Osteoblast (primary cell): Measurements from ENCODE around the gene ATP11A. TPM values are rescaled to one million over a fixed set of nuclear protein-coding genes. Genes with fewer than 3 reads are reported as not detected.
"Not testable (repeated sequence)": the region's sequence is repeated elsewhere in the genome, so short reads cannot be mapped to it uniquely, and the experiment has no call there.

Source experiments
- DNase-seq: peaks from one replicate; pipeline ENCODE4 v3.0.0; 2011; ENCODE audit warnings: low spot score, mixed read lengths; ENCODE audit not compliant: insufficient read length; ENCODE audit errors: missing footprints
- H2AFZ ChIP-seq: 2 replicates; pipeline ENCODE4 v1.6.0; 2011; ENCODE audit warnings: mild to moderate bottlenecking, low read length
- H3K27ac ChIP-seq: 2 replicates; pipeline ENCODE4 v1.5.1; 2011; ENCODE audit warnings: mild to moderate bottlenecking, low read depth, low read length, moderate library complexity
- H3K27me3 ChIP-seq: 2 replicates; pipeline ENCODE4 v1.6.0; 2012; ENCODE audit warnings: mild to moderate bottlenecking, control low read depth, inconsistent platforms, low read length, moderate library complexity; ENCODE audit not compliant: insufficient read depth
- H3K36me3 ChIP-seq: 2 replicates; pipeline ENCODE4 v1.5.1; 2011; ENCODE audit warnings: mild to moderate bottlenecking, low read length, control low read depth, moderate library complexity; ENCODE audit not compliant: insufficient read depth
- H3K4me1 ChIP-seq: 2 replicates; pipeline ENCODE4 v1.5.1; 2011; ENCODE audit warnings: mild to moderate bottlenecking, low read length, control low read depth, moderate library complexity; ENCODE audit not compliant: insufficient read depth
- H3K4me2 ChIP-seq: 2 replicates; pipeline ENCODE4 v1.6.0; 2011; ENCODE audit warnings: mild to moderate bottlenecking, low read length; ENCODE audit not compliant: insufficient read depth
- H3K4me3 ChIP-seq: fragments of 200-600 bp; sonication (generic); 3 replicates; pipeline ENCODE4 v1.5.1; 2012; ENCODE audit warnings: mild to moderate bottlenecking, low read length, inconsistent platforms; ENCODE audit not compliant: insufficient read depth
- H3K79me2 ChIP-seq: 2 replicates; pipeline ENCODE4 v1.6.0; 2012; ENCODE audit warnings: mild to moderate bottlenecking, low read length, control low read depth, inconsistent platforms; ENCODE audit not compliant: insufficient read depth
- H3K9me3 ChIP-seq: 2 replicates; pipeline ENCODE4 v1.5.1; 2011; ENCODE audit warnings: low read depth, low read length, control low read depth
- H4K20me1 ChIP-seq: 2 replicates; pipeline ENCODE4 v1.6.0; 2012; ENCODE audit warnings: mild to moderate bottlenecking, low read length, control low read depth; ENCODE audit not compliant: insufficient read depth
- CTCF ChIP-seq: IDR thresholded peaks from 2 replicates; pipeline ENCODE4 v1.5.1; 2011; ENCODE audit warnings: mild to moderate bottlenecking, low read depth, low read length, moderate library complexity; ENCODE audit errors: extremely low read depth
- total RNA-seq: library from RNA; depleted of rRNA; stranded (reverse); fragments of >200 nt; gene quantifications from 2 replicates; pipeline ENCODE4 v1.2.3, GENCODE V29; 2012

The ATP11A gene
- total RNA-seq, 1 donor, result 7.6 TPM

DNA sequence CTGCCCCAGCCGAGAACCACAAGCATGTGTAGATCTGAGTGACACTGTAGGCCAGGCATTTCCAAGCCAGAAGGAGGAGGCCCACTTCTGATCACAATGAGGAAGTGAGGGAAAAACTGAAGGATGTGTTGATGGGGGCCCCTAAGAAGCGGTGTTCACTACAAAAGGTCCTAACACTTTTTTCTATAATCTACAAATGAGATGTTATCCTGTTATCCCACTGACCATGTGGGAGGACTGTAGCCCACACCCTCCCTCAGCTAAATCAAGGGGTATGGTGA lies 180.2 kb downstream of the ATP11A start:
- no peaks in the 10 kb centered on the region for H3K4me1 ChIP-seq
- no peak overlapping the region for H3K4me3 ChIP-seq
- no peaks in the 10 kb centered on the region for H4K20me1 ChIP-seq
- H3K27ac ChIP-seq, result no peak overlapping the region
- DNase-seq, result peak; percentile 30
- H3K4me2 ChIP-seq, result no peak overlapping the region
- H3K79me2 ChIP-seq, result no peaks in the 10 kb centered on the region
- H3K9me3 ChIP-seq, result no peaks in the 10 kb centered on the region
- TF ChIP-seq CTCF, result no peak
- H2AFZ ChIP-seq, result no peak overlapping the region
- no peaks in the 10 kb centered on the region for H3K36me3 ChIP-seq
- H3K27me3 ChIP-seq, result no peaks in the 10 kb centered on the region

DNA sequence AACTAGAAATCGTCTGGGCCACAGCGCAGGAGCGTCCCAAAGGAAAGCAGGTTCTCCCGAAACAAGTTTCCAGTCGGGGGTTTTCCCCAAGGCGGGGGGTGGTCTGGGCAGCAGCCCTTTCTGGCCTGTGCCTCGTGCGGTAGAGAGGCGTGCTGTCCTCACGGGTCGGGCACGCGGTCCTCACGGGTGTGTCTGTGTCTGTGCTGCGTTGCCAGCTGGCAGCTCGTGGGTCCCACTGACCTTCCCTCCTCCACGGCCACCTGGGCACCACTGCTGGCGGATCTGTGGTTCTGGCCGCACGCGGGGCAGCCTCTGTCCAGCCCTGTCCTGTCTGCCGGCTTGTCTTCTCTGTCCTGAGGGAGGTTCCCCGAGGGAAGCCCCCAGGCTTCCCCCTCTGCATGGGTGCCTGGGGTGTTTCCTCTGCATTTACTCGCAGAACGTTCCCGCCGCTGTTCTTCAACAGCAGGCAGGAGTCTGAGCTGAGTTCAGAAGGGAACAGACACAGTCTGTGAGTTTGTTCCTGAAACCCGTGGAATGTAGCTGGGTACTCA lies 181.0 kb downstream of the ATP11A start:
- Histone ChIP-seq H3K4me1 (no peaks in the 10 kb centered on the region), H3K79me2 (no peaks in the 10 kb centered on the region), H3K9me3 (no peaks in the 10 kb centered on the region), H3K4me2 (no peak overlapping the region), H2AFZ (no peak overlapping the region), H3K27me3 (no peaks in the 10 kb centered on the region), H3K4me3 (no peak overlapping the region), H3K36me3 (no peaks in the 10 kb centered on the region), H3K27ac (no peak overlapping the region), H4K20me1 (no peaks in the 10 kb centered on the region)
- TF ChIP-seq CTCF, result no peak
- no peak for DNase-seq

GRCh38 chr13:112871742-112872141 lies 181.9 kb downstream of the ATP11A start:
- Histone ChIP-seq H3K27ac (no peak overlapping the region), H4K20me1 (no peaks in the 10 kb centered on the region), H3K9me3 (no peaks in the 10 kb centered on the region), H3K27me3 (no peaks in the 10 kb centered on the region), H3K4me1 (no peaks in the 10 kb centered on the region), H3K36me3 (no peaks in the 10 kb centered on the region), H3K79me2 (no peaks in the 10 kb centered on the region), H3K4me3 (no peak overlapping the region), H3K4me2 (no peak overlapping the region), H2AFZ (no peak overlapping the region)
- no peak for TF ChIP-seq CTCF
- DNase-seq, result peak; percentile 80

DNA sequence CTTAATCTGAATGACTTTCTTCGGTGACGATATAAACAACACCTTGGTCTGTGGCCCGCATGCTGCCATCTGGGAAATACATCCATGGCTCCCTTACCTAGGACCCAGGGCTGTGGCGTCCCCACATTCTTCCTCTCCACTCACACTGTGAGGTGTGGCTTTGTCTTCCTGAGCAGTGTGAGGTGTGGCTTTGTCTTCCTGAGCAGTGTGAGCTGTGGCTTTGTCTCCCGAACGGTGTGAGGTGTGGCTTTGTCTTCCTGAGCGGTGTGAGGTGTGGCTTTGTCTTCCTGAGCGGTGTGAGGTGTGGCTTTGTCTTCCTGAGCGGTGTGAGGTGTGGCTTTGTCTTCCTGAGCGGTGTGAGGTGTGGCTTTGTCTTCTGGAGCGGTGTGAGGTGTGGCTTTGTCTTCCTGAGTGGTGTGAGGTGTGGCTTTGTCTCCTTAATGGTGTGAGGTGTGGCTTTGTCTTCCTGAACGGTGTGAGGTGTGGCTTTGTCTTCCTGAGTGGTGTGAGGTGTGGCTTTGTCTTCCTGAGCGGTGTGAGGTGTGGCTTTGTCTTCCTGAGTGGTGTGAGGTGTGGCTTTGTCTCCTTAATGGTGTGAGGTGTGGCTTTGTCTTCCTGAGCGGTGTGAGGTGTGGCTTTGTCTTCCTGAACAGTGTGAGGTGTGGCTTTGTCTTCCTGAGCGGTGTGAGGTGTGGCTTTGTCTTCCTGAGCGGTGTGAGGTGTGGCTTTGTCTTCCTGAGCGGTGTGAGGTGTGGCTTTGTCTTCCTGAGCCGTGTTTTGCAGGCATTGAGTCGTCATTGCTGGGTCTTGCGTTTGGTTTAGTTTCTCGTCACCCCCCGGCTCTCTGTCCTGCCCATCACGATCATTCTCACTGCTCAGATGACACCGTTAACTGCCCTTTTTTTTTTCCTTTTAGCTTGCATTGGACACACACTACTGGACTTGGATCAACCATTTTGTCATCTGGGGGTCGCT lies 183.1 kb downstream of the ATP11A start:
- H3K4me1 ChIP-seq, H3K4me2 ChIP-seq, H4K20me1 ChIP-seq, H3K9me3 ChIP-seq, H3K27ac ChIP-seq, H3K27me3 ChIP-seq, H3K36me3 ChIP-seq, H3K79me2 ChIP-seq, H2AFZ ChIP-seq, H3K4me3 ChIP-seq: not testable (repeated sequence)
- DNase-seq, result peak; percentile 22
